Inferior parietal cortex (tissue), 1 donor: Measurements from ENCODE around the gene ZNF771.

Source experiments
- DNase-seq: peaks from one replicate; pipeline ENCODE4 v3.0.0-alpha.2; 2016; ENCODE audit errors: extremely low spot score

The ZNF771 gene

GRCh38 chr16:30464078-30464477 is 56.7 kb downstream of the ZNF771 start:
- DNase-seq: no peak
